GM12891 (cell line): ENCODE data around the gene SPRR2E.
"Not testable (repeated sequence)": the region's sequence is repeated elsewhere in the genome, so short reads cannot be mapped to it uniquely, and the experiment has no call there.

ENCODE experiments used
- PAX5 ChIP-seq: IDR thresholded peaks from 2 replicates; pipeline ENCODE4 v1.6.1; 2011; ENCODE audit warnings: low read length, moderate library complexity, mild to moderate bottlenecking; ENCODE audit not compliant: insufficient read depth, severe bottlenecking
- POLR2A ChIP-seq: IDR thresholded peaks from 2 replicates; pipeline ENCODE4 v1.6.1; 2011; ENCODE audit warnings: low read depth, low read length, control low read depth
- POLR2AphosphoS5 ChIP-seq: IDR thresholded peaks from 2 replicates; pipeline ENCODE4 v1.6.1; 2011; ENCODE audit warnings: low read depth, low read length, control low read depth
- POU2F2 ChIP-seq: IDR thresholded peaks from 2 replicates; pipeline ENCODE4 v1.6.1; 2011; ENCODE audit warnings: low read depth, mild to moderate bottlenecking, control low read depth, low read length, moderate library complexity
- TAF1 ChIP-seq: IDR thresholded peaks from 2 replicates; pipeline ENCODE4 v1.6.1; 2011; ENCODE audit warnings: low read depth, low read length, control low read depth

DNA sequence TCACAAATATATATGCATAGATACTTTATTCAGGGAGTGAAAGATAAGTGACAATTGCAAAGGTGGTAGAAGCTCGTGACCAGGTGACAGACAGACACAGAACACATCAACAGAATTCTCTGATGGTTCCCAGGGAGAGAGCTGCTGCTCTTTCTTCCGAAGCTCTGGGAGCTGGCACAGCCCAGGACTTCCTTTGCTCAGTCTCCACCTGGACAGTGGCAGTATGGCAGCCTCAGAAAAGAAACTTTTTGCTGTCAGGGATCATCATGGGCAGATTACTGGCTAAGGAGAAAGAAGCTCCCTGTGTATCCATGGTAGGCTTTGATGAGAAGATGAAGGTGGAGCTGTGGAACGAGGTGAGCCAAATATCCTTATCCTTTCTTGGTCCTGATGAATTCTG is 38.2 kb downstream of the SPRR2E start:
- TF ChIP-seq POLR2A, TAF1, POLR2AphosphoS5, POU2F2, PAX5: not testable (repeated sequence)
